Tibial artery (tissue), 4 donors: ENCODE results near the gene PLA2G4A.

Experiments
- DNase-seq, 2 donors: peaks; one replicate each; pipeline ENCODE4 v3.0.0-alpha.2; 2019
- H3K27ac ChIP-seq, 2 donors: fragments of 200-600 bp; sonication (generic) in 1 of 2; 1 replicate in 1 of 2; 2 replicates in 1 of 2; pipeline ENCODE4 v1.5.1; 2018 to 2019; ENCODE audit warnings: mild to moderate bottlenecking in 1 of 2
- H3K27me3 ChIP-seq, 2 donors: fragments of 200-600 bp; sonication (generic) in 1 of 2; one replicate each; pipeline versions ENCODE4 v1.5.1 to v1.6.0; 2016 to 2019
- H3K36me3 ChIP-seq, 3 donors: fragments of 200-600 bp; sonication (generic) in 2 of 3; one replicate each; pipeline ENCODE4 v1.5.1; 2016 to 2019; ENCODE audit warnings: mild to moderate bottlenecking in 2 of 3
- H3K4me1 ChIP-seq, 4 donors: fragments of 200-600 bp; sonication (generic) in 2 of 4; 1 replicate in 3 of 4; 2 replicates in 1 of 4; pipeline ENCODE4 v1.5.1; 2016 to 2019
- H3K4me3 ChIP-seq, 2 donors: fragments of 200-600 bp; sonication (generic) in 1 of 2; 1 replicate in 1 of 2; 2 replicates in 1 of 2; pipeline ENCODE4 v1.5.1; 2018 to 2019; ENCODE audit warnings: mild to moderate bottlenecking in 2 of 2
- H3K9me3 ChIP-seq, 3 donors: fragments of 200-600 bp; sonication (generic) in 1 of 3; one replicate each; pipeline ENCODE4 v1.5.1; 2016 to 2019
- intact Hi-C: fragments of 100-400 bp; cut with DNase I; formaldehyde crosslinking; loops from one replicate; pipeline ENCODE4 v1.15.0; 2023; ENCODE audit warnings: low total_unique reads
- TF ChIP-seq, protein P1 (sequence below), 2 experiments: fragments of 200-600 bp in 1 of 2; fragments of 450-650 bp in 1 of 2; IDR thresholded peaks; one replicate each; pipeline ENCODE4 v1.5.1; 2017 to 2019; ENCODE audit warnings: antibody characterized with exemption in 2 of 2, mild to moderate bottlenecking in 1 of 2, moderate library complexity in 1 of 2

Gene PLA2G4A

DNA sequence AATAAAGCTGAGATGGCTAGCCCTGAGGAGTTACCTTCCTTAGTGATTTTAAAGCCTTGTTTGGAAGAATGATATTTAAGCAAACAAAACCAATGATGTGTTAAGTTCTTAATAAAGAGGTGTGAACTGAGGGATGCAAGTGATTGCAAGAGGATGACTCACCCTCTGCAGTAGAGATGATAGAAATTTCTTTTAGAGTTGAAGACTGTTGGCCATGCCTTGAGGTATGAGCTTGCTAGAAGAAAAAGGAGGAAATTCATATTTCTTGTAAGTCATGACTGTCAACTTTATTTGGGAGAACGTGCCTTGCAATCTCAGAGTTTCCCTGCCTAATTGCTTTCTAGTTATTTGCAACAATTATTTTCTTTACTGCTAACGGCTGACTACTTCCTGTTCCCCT, 94.7 kb downstream of the PLA2G4A start:
- intact Hi-C loops = no loop called here
- no peak for DNase-seq
- Histone ChIP-seq H3K9me3 (no peaks in the 10 kb centered on the region), H3K4me1 (peaks cover 0 to 14% (median 2%) of the 10 kb centered on the region in 4 donors), H3K27ac (no peak overlapping the region), H3K27me3 (no peaks in the 10 kb centered on the region), H3K36me3 (no peaks in the 10 kb centered on the region), H3K4me3 (no peak overlapping the region)
- TF ChIP-seq, protein P1, sequence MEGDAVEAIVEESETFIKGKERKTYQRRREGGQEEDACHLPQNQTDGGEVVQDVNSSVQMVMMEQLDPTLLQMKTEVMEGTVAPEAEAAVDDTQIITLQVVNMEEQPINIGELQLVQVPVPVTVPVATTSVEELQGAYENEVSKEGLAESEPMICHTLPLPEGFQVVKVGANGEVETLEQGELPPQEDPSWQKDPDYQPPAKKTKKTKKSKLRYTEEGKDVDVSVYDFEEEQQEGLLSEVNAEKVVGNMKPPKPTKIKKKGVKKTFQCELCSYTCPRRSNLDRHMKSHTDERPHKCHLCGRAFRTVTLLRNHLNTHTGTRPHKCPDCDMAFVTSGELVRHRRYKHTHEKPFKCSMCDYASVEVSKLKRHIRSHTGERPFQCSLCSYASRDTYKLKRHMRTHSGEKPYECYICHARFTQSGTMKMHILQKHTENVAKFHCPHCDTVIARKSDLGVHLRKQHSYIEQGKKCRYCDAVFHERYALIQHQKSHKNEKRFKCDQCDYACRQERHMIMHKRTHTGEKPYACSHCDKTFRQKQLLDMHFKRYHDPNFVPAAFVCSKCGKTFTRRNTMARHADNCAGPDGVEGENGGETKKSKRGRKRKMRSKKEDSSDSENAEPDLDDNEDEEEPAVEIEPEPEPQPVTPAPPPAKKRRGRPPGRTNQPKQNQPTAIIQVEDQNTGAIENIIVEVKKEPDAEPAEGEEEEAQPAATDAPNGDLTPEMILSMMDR (IDR thresholded peaks at IDR 0.05) = no peak

DNA sequence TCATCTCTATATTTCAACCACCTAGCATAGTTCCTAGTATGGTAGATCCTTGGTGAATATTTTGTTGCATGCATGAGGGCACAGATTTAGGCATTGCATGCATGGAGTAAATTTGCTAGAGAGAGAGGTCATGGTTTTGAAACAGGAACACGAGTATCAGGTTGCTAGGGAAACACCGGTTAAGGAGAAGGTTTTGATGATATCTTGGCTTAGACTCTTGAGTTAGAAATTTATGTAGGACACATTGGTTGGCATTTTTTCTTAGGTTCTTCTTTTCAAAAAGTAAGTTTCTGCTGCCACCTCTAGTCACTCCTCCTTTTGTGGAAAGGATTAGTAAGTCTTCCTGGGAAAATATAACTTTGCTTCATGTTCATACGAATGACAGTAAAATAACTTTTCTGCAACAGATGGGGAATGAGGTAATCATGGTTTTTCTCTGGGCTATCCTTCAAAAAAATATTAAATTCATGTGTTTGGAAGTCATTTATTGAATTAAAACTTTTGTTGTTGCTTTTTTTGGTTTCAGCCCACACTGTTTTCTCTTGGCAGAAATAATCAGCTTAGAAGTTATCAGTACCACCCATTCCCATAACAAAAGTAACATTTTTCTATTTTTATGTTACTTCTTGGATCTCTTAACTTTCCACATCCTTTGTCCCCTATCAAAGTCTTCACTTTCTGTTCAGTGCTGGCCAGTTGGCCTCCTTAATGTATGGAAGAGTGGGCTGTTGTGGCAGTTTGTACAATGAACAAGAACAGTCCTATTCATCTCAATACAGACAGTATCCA, 97.3 kb downstream of the PLA2G4A start:
- H3K4me1 ChIP-seq = peaks cover 0 to 14% (median 2%) of the 10 kb centered on the region in 4 donors
- intact Hi-C loops = no loop called here
- H3K4me3 ChIP-seq = no peak overlapping the region
- TF ChIP-seq, protein P1 (IDR thresholded peaks at IDR 0.05) = no peak
- DNase-seq = no peak
- H3K36me3 ChIP-seq = no peaks in the 10 kb centered on the region
- H3K27me3 ChIP-seq = no peaks in the 10 kb centered on the region
- no peaks in the 10 kb centered on the region for H3K9me3 ChIP-seq
- H3K27ac ChIP-seq = no peak overlapping the region

DNA sequence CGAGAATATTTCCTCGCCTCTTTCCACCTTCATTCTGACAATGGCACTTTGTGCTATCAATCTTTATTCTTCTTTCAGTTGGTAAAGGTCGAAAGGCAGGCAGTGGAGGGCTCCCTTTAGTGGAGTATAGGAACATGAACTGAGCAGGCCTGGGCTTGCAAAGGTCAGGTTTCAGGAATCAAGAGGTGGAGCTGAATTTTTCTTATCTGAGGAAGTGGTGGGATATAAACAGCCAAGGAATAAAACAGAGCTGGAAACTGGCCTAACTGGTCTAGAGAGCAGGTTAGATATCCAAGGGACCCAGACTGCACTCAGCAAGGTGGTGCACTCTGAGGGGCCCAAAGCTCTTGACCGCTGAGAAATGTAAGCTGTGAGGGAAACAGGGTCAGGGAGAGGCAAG, 99.1 kb downstream of the PLA2G4A start:
- Histone ChIP-seq H3K27ac (no peak overlapping the region), H3K4me3 (no peak overlapping the region), H3K4me1 (peaks cover 0 to 14% (median 2%) of the 10 kb centered on the region in 4 donors), H3K9me3 (no peaks in the 10 kb centered on the region), H3K27me3 (no peaks in the 10 kb centered on the region), H3K36me3 (no peaks in the 10 kb centered on the region)
- no peak for DNase-seq
- TF ChIP-seq, protein P1 (IDR thresholded peaks at IDR 0.05) = no peak
- intact Hi-C loops = no loop called here

DNA sequence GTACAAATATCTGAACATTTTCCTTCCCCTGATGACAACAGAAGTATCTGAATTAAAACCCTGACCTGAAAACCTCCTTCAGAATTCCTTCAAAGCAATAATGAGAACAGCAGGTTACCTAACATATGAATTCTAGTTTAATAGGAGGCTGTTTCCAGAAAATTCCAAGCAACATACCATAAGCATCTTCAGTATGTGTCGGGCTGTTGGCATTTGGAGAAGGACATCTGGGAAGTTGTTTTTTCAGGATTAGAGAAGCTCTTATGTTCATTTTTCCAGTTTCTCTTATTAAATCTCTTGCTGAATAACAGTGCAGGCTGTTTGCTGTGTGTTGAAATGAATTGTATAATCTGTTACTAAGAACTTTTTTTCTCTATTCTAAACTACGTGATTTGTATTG, 101.5 kb downstream of the PLA2G4A start:
- TF ChIP-seq, protein P1 (IDR thresholded peaks at IDR 0.05) = no peak
- Histone ChIP-seq H3K27me3 (no peaks in the 10 kb centered on the region), H3K4me3 (no peak overlapping the region), H3K4me1 (peaks cover 0 to 12% (median 2%) of the 10 kb centered on the region in 4 donors), H3K36me3 (no peaks in the 10 kb centered on the region), H3K27ac (no peak overlapping the region), H3K9me3 (no peaks in the 10 kb centered on the region)
- DNase-seq = no peak
- intact Hi-C loops = no loop called here

DNA sequence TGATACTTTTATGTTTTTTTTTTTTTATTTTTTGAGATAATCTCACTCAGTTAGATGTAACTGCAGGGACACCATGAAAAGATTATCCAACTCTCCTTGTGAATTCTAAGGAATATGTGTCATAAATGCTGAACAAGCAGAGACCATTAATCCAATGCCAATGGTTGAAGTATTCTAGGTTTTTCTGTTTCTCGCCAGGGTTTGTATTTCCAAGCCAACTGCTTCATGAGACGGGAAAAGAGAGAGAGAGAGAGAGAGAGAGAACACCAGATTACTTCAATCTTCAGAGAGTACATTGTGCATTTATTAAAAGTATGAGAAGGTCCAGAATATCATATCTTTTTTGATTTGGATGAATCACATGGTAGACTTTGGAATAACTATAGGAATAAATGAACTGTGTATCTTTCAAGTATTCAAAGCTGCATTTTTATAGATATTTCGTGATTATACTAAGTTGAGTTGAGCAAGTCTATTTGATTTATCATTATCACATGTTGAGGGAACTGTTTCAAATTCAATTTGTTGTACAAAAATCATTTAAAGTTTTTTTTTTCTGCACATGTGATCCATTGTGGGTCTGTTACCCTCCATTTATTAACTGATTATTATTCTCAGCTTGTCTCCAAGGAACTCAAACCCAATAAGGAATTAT, 108.4 kb downstream of the PLA2G4A start:
- Histone ChIP-seq H3K27me3 (no peaks in the 10 kb centered on the region), H3K36me3 (no peaks in the 10 kb centered on the region), H3K27ac (no peak overlapping the region), H3K9me3 (no peaks in the 10 kb centered on the region), H3K4me1 (peaks cover 0 to 19% (median 0%) of the 10 kb centered on the region in 4 donors), H3K4me3 (no peak overlapping the region)
- TF ChIP-seq, protein P1 (IDR thresholded peaks at IDR 0.05) = no peak
- DNase-seq = no peak
- intact Hi-C loops = no loop called here
